ENCODE results near the gene SLIT3.

- TF ChIP-seq, protein P1, sequence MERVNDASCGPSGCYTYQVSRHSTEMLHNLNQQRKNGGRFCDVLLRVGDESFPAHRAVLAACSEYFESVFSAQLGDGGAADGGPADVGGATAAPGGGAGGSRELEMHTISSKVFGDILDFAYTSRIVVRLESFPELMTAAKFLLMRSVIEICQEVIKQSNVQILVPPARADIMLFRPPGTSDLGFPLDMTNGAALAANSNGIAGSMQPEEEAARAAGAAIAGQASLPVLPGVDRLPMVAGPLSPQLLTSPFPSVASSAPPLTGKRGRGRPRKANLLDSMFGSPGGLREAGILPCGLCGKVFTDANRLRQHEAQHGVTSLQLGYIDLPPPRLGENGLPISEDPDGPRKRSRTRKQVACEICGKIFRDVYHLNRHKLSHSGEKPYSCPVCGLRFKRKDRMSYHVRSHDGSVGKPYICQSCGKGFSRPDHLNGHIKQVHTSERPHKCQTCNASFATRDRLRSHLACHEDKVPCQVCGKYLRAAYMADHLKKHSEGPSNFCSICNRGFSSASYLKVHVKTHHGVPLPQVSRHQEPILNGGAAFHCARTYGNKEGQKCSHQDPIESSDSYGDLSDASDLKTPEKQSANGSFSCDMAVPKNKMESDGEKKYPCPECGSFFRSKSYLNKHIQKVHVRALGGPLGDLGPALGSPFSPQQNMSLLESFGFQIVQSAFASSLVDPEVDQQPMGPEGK (CRISPR knock-in tag; IDR thresholded peaks at IDR 0.05; ENCODE audit: borderline replicate concordance): no peak
- TF ChIP-seq SNAI2 (CRISPR knock-in tag; IDR thresholded peaks at IDR 0.05) (no peak), CSDC2 (CRISPR knock-in tag; IDR thresholded peaks at IDR 0.05) (no peak)
Measured at GRCh38 chr5:168867241-168867640, 433.7 kb downstream of the SLIT3 start.

Data from SK-N-SH treated with all-trans-retinoic acid at 6 μM for 48 hours (cell line).